GM19467 (cell line): ENCODE data around the gene MAP4.

ENCODE experiments used
- ATAC-seq: cut with Tn5 transposase; IDR thresholded peaks from one replicate; pipeline ENCODE4 v1.9.1; 2021; ENCODE audit warnings: mild to moderate bottlenecking, moderate library complexity; ENCODE audit not compliant: unreplicated experiment

The MAP4 gene

GRCh38 chr3:47964740-47965139 is 51.5 kb downstream of the MAP4 start:
- ATAC-seq, result no peak

DNA sequence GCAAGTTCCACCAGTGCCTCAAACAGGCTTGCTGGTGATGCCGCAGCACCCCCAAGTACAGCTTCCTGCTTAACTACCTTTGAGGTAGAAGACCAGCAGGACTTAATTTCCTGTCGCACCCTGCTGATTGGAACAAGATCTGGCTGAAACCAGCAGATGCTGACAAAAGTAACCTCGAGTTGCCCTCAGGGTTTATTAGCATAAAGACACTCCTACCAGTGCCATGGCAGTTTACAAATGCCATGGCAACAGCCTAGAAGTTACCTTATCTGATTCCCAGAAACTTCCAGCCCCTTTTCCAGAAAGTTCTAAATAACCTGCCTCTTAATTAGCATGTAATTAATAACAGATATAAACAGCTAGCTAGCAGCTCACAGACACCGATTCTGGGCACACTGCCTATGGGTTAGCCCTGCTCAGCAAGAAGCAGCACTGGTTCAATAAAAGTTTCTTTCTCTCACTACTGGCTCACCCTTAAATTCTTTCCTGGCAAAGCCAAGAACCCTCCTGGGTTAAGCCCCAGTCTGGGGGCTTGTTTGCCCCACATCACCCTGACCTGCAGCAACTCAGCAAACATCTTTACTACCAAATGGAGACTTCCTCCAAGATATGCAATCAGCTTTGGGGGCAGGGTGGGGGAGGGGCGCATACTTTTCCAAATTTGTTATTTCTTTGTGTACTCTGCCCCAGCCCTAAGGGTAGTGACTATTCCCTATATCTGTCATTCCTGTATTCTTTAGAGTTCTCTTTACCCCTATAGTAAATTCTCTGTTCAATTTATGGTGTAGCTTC is 54.2 kb downstream of the MAP4 start:
- ATAC-seq, result no peak

DNA sequence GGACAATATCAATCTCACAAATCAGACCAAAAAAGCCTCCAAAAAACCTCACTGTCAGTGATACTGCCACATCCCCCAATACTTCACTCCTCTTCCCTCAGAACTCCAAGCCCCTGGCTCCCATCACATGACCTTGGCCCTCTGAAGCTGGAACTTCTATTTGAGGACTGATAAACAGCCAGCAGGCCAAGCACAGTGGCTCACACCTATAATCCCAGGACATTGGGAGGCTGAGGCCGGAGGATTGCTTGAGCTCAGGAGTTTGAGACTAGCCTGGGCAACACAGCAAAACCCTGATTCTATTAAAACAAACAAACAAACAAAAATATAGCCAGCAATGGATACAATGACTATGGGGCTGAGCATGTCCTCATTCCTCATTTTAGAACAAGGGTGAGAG is 55.2 kb downstream of the MAP4 start:
- no peak for ATAC-seq

- ATAC-seq, result no peak
Measured at GRCh38 chr3:47956521-47956920, 59.7 kb downstream of the MAP4 start.

DNA sequence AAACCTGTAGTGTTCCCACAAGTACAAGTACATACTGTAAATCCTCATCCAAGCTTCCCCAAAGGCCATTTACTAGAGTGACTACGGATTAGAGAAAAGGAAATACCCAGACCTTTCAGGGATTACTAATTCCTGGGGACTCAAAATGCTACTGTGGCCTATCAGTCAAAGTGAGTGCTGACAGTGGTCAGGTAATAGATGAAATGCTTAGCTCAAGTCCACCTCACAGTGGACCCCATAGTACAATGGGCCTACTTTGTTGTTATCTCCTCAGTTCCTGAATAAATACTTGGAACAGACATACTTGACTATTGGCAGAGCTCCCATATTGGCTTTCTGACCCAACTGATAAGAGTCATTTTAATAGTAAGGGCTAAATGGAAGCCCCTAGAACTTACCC is 61.6 kb downstream of the MAP4 start:
- ATAC-seq, result no peak

DNA sequence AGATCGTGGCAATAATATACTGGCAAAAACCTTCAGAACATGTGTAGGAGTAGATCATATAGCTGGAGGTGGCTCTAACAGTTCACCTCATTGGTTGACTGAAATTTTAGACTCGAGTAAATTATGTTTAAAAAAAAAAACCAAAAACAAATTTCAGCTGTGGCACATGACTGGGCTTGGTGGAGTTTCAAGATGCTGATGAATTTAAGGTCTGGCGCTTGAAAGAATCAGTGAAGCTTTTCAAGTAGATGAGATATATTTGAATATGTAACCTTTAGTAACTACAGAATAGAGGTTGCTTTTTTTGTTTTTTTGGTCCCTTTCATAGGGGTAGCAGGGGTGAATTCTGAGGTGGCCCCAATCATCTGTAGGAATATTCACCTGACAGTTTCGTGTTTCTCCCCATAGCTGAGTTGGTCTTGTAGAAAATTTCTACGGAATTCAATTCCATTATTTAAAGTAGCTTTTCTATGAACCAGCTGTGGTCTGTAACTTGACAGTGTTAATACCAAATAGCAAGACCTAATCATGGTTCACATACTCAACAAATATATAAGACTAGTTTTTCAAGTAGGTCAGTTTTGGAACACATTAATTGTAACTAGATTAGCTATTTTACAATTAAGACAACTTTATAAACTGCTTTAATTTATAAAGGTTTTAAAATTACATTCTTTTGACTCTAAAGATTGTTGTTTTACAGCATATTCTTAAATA is 65.6 kb downstream of the MAP4 start:
- no peak for ATAC-seq

DNA sequence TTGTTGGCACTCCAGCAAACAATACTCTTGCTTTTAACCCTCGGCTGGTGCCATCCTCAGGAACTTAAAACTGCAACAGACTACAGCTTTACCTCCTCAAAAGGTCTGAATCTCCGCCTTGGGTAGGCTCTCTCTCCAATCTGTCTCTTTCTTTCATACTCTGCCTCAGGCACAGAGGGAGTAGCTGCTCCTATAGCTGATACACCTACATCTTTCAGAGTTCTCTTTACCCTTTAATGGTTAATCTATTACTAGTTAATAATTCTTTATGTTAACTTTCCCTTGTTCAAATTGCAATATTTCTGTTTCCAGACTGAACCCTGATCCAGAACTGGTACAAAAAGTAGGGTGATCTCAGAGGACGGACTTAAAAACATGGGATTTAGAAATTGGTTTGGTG is 66.2 kb downstream of the MAP4 start:
- ATAC-seq, result no peak

DNA sequence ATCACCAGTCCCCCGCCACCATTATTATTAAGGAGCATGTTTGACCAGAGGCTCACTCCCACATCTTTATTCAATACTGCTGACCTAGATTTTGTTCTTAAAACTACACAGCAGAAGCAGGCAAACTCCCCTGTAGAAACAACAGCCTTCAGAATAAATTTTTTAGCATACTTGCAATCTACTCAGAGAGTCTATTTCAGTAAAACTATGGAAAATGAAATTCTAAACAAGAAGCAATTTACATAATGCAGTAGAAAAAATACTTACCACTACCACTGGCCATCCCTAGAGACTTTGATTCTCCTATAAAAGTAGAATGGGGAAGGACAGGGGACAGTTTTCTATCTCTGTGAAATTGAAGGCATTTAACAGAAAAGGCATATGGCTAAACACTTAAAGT is 76.0 kb downstream of the MAP4 start:
- ATAC-seq, result no peak

GRCh38 chr3:47932421-47932820 is 83.8 kb downstream of the MAP4 start:
- no peak for ATAC-seq

- ATAC-seq, result no peak
Measured at GRCh38 chr3:47930979-47931378, 85.2 kb downstream of the MAP4 start.

DNA sequence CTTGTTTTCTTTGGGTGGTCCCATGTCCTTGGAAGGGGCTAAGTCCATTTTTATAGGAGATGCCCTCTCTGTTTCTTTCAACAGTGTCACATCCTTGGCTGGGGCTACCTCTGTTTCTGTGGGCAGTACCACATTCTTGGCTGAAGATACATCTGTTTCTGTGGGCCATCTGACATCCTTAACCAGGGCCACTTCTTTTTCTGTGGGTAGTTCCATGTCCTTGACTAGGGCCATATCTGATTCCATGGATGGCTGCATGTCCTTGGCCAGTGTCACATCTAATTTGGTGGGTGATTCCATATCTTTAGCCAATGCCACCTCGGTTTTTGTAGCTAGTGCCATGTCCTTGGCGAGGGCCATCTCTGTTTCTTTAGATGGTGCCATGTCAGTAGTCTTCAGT is 99.5 kb downstream of the MAP4 start:
- no peak for ATAC-seq

DNA sequence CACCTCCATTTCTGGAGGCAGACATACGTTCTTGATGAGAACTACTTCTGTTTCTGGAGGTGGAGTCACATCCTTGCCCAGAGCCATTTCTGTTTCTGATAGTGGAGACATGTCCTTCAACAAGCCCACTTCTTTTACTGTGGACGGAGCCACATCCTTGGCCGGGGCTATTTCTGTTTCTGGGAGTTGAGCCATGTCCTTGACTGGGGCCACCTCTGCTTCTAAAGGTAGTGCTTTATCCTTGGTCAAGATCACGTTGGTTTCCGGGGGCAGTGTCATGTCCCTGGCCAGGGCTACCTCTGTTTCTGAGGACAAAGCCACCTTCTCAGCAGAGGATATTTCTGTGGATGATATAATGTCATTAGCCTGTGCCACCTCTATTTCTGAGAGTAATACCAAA is 100.0 kb downstream of the MAP4 start:
- ATAC-seq, result no peak

- no peak for ATAC-seq
Measured at GRCh38 chr3:47912006-47912504, 104.2 kb downstream of the MAP4 start.

DNA sequence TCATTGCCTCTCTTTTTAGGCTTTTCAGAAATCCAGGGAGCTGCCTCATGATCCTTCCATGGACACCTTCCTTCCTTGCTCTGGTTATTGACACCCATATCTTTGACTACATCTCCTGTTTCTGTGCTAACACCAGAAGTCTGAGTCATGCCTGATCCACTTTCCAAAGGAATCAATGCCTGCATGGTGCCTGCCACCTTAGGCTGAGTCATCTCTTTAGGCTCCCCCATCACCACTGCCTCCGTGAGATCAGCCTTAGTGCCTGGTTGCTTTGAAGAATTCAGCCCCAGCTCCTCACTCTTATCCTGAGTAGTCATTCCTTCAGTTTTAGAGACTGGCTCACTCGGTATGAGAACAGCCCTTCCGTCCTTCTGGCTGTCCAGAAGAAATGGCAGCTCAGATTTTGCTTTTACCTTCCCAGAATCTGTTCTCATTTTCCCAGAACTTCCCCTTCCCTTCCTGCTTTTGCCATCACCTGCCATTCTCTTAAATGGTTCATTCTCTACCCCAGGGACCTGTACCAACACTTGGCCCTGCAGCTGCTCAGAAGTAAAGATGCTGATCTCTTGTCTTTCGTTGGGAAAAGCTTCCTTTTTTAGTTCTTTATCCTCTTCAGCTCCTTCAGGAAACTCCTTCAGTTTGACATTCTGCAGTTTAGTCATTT is 105.3 kb downstream of the MAP4 start:
- ATAC-seq, result no peak

- no peak for ATAC-seq
Measured at GRCh38 chr3:47910233-47910632, 106.0 kb downstream of the MAP4 start.

- ATAC-seq, result no peak
Measured at GRCh38 chr3:47909607-47910006, 106.6 kb downstream of the MAP4 start.

GRCh38 chr3:47908744-47909143 is 107.5 kb downstream of the MAP4 start:
- no peak for ATAC-seq

DNA sequence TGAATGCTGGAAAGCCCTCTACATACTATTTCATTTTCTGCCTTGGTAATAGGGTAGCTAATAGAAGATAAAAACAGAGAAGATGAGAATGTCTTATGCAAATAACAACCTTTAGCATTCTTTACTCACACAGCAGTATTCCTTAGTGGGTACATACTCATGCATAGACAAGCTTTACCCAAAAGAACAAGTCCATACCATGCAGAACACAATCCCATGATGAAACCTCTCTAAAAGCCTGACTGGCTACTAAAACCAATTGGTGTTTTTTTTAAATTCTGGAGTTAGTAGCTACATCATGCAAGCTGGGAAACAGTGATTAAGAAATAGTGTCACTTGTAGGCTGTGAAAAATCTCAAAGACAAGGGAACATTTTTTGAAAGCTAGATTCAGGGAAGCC is 108.4 kb downstream of the MAP4 start:
- no peak for ATAC-seq

DNA sequence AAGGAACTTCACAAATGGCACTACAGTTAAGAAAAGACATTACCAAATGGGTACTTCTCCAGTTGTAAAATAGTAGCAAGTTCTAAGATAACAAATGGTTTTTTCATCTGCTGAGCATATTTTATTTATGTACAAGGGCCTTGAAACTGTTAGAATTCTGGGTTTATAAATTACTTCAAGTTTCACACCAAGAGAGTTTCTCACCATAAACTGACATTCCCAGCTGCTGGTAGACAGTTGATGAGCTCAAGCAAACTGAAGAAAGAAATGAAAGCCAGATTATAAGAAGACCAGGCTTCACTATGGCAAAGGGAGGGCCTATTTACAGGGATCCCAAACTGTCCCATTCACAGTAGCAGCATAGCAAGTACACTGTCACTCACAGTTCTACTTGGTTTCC is 113.5 kb downstream of the MAP4 start:
- no peak for ATAC-seq

- no peak for ATAC-seq
Measured at GRCh38 chr3:47901280-47901833, 114.9 kb downstream of the MAP4 start.

DNA sequence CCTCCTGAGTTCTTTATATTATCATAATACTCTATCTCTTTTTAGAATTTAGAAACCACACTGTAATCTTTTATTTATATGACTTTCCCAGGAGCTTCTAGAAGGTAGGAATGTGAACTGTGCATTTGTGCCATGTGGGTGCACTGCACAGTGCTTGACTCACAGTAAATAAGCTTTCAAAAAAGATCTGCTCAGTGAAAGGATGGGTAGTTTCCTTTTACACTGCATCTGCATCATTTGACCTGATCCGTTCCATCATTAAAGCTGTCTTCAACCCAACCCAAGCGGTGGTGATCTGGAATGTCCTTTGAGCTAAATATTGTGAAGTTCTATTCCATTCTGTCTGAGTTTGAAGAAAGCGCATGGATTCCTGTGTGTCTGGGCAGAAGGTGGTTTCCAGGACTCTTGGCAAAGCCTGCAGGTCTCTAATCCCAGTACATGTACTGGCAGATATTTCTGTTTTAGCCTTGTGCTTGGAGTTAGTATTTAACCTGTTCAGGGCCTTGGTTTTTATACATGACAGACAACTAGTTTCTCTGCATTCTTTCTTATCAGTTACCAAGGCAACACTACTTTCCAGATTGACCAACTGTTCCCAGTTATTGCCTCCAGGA is 116.6 kb downstream of the MAP4 start:
- no peak for ATAC-seq
